GM21723 (cell line): ENCODE measurements around the gene SMU1.

Experiments
- ATAC-seq: cut with Tn5 transposase; IDR thresholded peaks from one replicate; pipeline ENCODE4 v1.9.1; 2021; ENCODE audit warnings: mild to moderate bottlenecking, moderate library complexity; ENCODE audit not compliant: unreplicated experiment

The SMU1 gene

DNA sequence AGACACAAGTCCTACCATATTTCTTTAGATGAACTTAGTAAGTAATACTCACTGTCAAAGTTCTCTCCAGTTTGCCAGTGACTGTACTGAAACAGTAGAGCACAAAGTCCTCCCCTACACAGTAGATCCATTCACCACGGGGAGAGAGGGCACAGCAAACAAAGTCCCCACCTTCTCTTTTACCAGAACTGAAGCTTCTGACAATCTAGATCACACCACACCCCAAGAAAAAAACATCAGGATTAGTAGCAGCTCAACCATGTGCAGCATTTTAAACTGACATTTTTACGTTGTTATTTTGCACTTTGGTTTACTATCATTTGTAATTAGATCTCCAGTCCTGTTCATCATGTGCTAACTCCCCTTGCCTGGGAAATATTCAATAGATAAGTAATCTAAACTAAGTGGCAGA, 28.4 kb downstream of the SMU1 start:
- no peak for ATAC-seq

DNA sequence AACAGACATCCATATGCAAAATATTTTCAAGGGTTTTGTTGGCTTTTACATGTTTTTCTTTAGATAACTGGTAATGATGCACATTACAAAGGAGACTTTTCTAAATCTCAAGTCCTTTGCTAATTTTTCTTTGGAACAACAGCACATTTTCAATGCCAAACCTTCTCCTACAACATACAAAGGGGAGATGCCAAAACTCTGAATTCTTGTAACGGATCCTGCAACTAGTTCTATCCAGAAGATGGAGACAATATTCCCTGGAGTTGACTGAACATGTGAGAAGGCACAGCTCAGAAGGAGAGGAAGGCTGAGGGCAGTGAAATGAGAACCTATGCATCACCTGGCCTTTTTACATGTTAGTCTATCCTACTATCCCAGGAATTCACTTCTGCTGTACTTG, 30.4 kb downstream of the SMU1 start:
- ATAC-seq: no peak

DNA sequence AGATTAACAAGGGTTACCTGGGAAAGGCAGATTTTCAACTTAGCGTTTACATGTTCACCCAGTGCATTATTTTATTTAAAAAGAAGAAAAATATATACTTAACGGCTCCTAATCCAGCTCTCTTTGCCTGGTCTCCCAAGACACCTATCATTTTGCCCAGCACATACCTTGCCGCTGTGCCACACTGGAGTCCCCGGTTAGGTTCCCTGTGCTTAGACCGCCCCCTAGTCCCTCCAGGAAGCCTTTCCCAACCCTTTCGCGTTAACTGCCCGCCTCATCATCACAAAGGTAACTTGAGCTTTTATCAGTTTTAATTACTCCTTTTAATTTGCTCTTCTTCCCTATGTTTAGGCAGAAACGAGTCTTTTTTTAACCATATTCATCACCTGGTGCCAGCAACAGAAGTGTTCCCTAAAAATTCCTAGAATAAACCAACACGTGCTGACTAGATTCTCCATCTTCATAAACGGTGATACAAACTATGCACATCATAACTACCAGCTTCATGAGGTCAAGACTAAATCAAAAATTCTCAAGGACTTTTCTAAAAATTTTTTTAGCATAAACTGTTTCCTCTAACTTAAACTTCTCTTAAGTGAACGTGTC, 31.7 kb downstream of the SMU1 start:
- ATAC-seq: no peak

DNA sequence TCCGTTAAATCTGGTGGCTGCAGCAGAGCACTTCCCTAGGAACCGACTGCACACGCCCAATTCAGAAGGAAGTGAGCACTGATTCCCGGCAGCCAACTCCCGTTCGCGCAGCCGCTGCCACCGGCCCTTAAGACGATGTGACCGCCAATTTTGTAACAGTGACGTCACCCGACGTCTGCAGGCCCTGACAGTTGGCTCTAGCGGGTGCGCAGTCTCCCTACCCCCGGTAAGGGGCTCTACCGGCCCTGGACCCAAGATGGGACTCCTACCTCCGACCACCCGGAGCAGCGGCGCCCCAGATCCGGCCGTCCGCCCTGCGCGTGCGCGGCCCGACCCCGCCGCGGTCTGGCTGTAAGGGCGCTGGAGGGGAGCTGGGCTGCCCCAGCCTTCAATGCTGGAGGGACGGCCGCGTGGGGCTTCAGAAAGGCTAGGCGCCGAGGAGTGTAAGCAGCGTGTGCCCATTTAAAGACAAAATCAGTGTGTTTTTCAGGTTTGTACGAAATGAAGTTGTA, 32.3 kb downstream of the SMU1 start:
- peak; percentile 84 for ATAC-seq

DNA sequence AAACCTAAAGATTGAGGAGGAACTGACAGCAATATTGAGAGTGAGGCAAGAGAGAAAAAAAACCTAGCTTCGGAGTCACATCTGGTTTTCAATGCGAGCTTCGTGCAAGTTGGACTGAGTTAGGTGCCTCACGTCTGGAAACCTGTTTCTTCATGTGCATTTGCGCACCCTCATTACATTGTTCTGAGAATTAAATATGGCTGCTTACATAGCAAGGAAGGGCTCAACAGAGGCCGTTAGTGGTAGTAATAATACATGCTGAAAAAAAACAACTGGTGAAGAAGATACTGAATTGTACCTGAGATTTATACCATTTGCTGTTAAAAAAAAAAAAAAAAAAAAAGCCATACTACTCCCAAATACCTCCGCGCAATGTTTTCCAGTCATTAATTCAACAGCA, 32.8 kb downstream of the SMU1 start:
- ATAC-seq: no peak

DNA sequence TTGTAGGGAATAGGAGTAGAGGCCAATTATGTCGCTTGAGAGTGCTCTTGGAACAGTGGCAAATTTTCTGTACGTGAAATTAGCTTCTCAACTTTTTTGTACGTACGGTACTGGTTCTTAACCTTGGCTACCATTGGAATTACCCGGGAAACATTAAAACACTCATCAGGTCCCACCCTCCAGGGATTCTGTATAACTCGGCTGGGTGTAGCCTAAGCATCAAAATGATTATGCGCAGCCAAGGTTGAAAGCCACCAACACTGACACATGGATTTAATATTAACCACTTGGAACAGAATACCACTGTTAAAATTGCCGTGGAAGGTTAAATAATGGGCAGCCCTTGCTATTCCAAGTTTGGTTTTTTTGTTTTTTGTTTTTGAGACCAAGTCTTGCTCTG, 34.0 kb downstream of the SMU1 start:
- no peak for ATAC-seq

DNA sequence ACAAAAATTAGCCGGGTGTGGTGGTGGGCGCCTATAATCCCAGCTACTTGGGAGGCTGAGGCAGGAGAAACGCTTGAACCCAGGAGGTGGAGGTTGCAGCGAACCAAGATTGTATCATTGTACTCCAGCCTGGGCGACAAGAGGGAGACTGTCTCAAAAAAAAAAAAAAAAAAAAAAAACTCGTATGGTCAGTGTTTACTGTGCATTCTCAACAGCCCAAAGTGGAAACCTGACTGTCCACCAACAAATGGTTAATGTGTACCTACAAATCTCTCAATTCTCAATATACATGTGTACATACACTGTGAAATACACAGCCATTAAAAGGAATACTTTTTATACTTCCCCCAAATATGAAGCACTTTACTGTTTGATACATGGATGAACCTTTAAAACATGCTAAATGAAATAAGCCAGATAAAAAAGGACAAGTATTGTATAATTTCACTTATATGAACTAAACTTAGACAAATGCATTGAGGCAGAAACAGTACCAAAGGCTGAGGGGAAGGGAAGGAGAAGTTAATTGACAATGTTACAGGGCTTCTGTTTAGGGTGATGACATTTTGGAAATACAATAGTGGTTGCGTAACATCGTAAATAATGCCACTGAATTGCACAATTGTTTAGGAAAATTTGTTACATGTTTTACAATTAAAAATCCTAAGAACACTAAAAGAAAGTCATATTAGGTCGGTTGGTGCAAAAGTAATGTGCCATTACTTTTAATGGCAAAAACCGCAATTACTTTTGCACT, 34.9 kb downstream of the SMU1 start:
- ATAC-seq: no peak

DNA sequence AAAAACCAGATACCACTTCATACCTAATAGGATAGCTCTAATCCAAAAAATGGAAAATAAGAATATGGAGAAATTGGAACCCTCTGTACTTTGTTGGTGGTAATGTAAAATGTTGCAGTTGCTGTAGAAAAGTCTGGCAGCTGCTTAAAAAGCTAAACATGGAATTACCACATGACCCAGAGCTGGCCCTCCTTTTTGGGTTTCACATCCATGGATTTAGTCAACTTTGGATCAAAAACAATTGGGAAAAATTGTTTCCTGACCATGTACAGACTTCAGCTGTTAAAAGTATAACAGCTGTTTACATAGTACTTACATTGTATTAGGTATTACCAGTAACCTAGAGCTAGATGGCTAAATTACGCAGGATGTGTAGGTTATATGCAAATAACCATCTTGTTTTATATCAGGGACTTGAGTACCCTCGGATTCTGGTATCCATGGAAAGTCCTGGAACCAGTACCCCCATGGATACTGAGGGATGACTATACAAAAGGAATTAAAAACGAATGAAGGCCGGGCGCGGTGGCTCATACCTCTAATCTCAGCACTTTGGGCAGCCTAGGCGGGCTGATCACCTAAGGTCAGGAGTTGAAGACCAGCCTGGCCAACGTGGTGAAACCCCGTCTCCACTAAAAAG, 35.6 kb downstream of the SMU1 start:
- no peak for ATAC-seq

DNA sequence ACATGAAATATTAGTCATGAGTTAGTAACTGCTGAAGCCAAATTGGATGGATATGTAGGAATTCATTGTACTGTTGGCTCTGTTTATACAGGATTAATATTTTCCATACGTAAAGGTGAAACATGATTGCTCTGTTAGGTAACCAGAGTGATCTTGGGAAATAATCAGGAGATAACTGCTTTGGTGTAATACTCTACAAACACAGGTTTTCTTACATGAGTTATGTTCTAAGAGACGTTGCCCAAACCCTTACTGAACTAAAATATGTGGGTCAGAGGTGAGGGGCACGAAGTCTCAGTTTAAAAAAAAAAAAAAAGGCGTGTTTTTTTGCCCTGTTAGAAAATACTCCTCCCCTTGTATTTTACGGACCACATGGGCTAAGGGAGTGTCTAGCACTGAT, 43.6 kb downstream of the SMU1 start:
- no peak for ATAC-seq

DNA sequence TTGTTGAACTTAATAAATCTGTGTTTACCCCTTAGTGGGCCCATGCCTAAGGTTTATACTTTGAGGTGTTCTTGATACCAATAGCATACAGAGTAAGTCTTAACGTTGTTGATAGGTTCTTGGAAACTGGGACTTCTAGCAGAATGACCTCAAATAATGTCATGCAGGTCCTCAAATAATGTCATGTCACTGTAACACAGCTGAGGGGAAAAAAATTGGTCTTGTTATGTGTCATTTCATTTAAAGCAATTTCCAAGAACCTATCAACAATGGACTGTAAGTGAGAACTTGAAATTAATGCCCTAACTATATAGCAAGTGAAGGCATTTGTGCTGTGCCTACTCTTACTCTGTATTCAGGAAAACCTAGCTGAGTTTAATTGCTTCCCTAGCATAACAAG, 44.2 kb downstream of the SMU1 start:
- ATAC-seq: no peak

DNA sequence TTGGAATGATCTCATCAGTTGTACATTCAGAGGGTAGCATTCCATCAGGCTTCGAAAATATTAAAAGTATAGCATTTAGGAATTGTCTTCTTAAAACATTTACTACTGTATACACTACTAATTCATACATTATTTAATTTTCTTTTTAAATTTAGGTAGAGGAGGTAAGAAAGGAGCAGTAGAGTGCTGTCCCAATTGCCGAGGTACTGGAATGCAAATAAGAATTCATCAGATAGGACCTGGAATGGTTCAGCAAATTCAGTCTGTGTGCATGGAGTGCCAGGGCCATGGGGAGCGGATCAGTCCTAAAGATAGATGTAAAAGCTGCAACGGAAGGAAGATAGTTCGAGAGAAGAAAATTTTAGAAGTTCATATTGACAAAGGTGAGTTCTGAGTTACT, 46.2 kb downstream of the SMU1 start:
- no peak for ATAC-seq

DNA sequence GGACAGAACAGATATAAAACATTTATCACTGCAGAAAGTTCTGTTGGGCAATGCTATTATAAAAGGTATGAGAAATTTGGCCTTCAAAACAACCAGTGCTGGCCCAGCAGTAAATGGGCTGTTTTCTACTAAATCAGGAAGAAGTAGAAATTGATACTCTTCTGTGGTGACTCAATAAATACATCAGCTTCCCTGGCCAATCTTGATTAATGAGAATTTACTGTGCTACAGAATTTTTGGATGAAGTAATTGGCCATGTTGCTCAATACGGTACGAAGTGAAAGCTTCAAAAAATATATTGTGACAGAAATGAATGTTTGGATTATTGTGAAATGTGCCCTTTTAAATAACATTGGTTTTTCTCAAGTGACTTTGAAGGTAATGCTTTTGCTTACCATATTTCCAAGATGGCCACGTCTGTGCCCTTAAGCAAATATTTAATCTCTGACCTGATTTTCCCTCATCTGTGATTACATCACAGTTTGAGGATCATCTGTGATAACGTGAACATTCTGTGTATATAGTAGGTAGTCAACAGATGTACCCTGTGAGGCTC, 47.2 kb downstream of the SMU1 start:
- no peak for ATAC-seq

DNA sequence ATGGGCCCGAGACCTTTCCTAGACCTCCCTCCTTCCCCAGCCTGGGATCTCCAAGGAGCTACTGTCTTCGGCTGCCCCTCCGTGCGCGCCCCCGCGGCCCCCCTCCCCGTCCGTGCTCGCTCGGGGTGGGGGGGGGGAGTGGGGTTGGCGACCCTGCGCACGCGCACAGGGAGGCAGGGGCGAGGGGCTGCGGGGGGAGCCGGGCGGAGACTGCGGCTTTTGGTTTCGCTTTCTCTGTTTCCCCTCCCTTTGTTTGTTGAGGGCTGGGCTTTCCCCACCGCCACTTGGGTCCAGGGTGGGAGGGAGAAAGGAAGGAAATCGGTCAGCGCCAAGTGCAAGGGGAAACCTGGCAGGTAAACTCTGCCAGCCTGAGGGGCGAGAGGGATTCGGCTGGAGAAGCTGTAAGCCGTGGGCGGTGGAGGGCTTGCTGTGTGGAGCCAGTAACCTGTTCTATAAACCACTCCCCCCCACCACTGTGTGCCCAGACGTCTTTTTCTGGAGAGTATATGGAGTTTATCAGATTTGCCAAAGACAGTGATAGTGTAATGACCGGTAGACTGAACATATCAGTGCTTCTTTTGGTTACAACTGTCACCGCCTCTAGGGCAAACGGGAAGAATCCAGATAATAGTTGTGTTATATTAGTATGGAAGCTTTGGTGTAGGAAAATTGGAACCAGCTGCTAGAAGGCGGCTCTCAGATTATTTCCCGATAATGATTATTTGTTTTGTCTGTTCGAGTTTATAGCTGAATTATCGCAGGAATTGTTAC, 50.7 kb downstream of the SMU1 start:
- peak; percentile 47 for ATAC-seq

DNA sequence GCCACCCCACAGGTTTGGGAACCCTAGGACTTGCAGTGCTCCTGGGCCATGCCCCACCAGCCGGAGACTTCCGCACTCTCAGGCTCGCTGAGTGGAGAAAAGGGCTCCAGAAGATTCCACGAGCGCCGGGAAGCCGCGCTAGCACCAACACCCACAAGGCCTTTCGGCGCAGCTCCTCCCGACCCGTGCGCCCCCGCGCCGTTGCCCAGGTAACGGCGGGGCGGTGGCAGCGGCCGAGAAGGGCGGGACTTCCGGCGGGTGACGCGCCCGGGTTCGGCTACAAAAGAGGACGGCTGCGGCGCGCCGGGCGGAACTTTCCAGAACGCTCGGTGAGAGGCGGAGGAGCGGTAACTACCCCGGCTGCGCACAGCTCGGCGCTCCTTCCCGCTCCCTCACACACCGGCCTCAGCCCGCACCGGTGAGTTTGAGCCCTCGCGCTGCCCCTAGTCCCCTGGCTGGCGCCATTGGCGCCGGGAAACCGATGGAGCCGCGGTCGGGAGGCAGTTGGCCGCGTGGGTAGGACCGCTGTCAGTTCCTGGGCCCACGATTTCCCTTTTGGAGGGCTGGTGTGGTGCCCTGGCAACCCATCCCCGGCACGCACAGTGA, 51.4 kb downstream of the SMU1 start, which contains the start of gene DNAJA1:
Gene DNAJA1 (plus strand): TSS at position 308 of the 606 bp plus-strand sequence. CDS start 1,212 bp downstream, outside the sequence.
- peak; percentile 92 for ATAC-seq

DNA sequence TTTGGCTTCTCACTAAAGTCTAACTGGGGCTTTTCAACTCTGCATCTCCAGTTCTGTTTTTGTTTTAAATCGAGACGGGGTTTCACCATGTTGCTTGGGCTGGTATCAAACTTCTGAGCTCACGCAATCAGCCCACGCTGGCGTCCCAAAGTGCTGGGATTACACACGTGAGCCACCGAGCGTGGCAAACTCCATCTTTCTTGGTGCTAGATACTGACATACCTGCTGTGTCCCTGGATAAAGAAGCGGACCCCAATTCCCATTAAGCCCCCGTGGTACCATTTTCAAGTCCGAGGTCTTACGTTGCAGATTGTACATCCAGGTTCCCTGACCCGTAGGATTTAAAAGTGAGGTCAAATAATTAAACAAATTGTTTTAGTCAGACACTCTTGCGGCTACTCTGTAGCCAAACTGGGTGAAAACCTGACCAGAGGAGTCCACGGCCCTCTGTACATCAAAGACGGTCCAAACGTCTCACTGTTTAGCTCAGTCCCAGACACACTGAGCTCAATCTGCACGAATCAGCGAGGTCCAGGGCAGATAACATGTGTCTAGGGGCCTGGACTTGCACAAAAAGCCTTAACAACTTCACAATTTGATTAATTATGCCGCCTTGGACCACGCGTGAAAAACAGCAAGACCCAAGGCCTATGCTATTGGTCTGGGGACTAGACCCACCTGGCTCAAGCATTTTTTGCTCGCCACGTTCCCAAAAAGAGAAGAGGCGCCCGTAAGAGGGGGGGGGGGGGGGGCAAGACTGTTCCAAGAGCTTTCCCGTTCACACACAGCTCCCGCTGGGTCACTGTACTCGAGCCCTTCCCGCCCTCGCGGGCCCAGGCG, 52.1 kb downstream of the SMU1 start:
- ATAC-seq: peak; percentile 0

DNA sequence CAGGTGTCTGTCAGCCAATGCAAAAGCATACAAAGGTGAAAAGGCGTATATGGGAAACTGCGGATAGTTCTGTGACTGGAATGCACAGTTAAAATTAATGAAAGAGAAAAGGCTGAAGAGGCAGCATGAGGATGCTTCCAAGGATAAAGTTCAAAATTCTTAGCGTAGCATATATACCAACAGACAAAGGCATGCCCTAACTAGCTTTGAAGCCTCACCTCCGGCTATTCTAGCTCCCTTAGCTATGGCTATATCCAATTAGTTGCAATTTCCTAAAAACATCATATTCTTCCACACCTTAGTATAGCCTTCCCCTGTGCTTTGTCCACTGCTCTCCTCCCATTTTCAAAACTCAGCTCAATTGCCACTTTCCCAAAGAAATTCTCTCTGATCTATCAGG, 52.8 kb downstream of the SMU1 start:
- ATAC-seq: no peak

DNA sequence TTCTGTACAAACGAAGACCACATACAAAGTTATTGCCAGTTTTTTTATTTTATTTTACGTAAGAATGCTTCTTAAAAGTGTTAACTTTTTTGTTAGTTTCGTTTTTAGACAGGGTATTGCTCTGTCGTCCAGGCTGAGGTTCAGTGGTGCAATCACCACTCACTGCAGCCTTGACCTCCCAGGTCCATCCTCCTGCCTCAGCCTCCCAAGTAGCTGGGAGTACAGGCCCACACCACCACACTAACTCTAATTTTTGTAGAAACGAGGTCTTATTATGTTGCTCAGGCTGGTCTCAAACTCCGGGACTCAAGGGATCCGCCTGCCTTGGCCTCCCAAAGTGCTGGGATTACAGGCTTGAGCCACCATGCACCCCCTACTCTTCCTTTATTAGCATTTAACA, 53.7 kb downstream of the SMU1 start:
- ATAC-seq: no peak

DNA sequence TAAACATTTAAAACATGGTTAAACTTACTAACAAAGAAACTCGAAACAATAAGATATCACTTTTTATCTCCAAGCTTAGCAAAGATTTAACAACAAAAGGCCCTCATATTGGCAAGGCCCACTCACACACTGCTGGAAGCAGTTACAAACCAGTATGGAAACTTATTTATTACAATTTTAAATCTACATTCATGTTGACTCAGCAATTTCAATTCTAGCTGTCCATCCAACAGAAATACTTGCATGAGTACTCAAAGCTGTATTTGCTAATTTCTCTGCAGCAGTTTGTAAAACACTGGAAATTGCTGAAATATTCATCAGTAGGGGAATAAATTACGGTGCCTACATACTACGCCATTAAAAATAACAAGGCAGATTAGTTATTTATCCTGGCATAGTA, 54.2 kb downstream of the SMU1 start:
- no peak for ATAC-seq

DNA sequence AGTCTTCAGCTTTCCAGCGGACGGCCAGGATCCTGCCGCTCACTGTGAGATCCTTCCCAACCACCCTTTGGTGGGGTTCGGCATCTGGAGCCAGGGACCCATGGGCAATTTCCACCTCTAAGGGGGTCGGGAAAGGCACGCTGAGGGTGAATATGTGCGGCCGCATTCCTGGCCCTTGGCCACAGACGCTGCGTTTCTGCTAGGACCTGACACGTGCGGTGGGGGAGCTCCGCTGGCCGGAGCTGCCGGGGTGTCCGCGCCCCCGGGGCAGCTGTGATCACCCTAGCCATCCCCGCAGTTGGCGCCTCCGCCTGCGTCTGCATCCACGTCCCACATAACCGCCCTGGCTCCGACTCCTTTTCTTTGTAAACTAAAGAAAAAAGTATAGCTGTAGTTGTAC, 56.7 kb downstream of the SMU1 start:
- no peak for ATAC-seq
